ENCODE data around the gene ANK3. TPM values are rescaled to one million over a fixed set of nuclear protein-coding genes. Genes with fewer than 3 reads are reported as not detected.
A peak's percentile ranks its signal among the peaks of the same experiment; 100 is the strongest.

ANK3 gene
- total RNA-seq, 1 experiment from 2014 or later, result 6.7 TPM

DNA sequence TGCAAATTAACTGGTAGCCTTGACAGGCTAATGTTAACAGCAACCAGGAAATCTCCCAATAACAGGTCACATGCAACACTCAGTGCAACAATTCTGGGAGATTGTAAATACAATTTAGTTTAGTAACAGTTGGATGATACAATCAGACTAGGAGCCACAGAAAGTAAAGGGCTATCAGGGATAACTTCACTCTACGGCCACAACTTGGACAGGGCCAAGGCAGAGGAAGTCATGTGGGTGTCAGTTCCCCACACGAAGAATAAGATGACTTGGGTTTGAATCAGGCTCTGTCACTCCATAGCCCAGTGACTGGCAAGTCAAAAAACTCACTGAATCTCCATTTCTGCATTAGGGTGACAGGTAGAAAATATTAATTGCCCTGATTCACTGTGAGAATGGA, 266.0 kb downstream of the ANK3 start:
- ChIA-PET CTCF (interaction anchor here (1.5 to 3.0 kb wide), 2 partner anchors 9 to 84 kb away, joined by 5 to 21 read pairs; no protein-coding TSS in a partner anchor), POLR2A (interaction anchor here (0.7 to 2.8 kb wide), 5 partner anchors 10 to 317 kb away, joined by 3 to 44 read pairs (median 3); no protein-coding TSS in a partner anchor)
- no peak for TF ChIP-seq CTCF (IDR thresholded peaks at IDR 0.05; ENCODE audit: unreplicated experiment)
- intact Hi-C loops (cut with micrococcal nuclease), result loop anchor here (2.0 kb wide), 1 partner anchor 17 kb away; no protein-coding TSS in a partner anchor
- Mint-ChIP-seq H3K27ac (ENCODE audit: low read depth, unreplicated experiment) (peak overlapping the region; percentile 83), H3K9me3 (ENCODE audit: unreplicated experiment) (no peaks in the 10 kb centered on the region), H3K27me3 (ENCODE audit: insufficient read depth, unreplicated experiment) (no peaks in the 10 kb centered on the region), H3K4me1 (ENCODE audit: insufficient read depth, unreplicated experiment) (peaks cover 21% of the 10 kb centered on the region), H3K36me3 (ENCODE audit: insufficient read depth, unreplicated experiment) (no peaks in the 10 kb centered on the region), H3K4me3 (ENCODE audit: unreplicated experiment) (peak overlapping the region; percentile 36)
- peak; percentile 8 for DNase-seq (ENCODE audit: unreplicated experiment)
- no TSS peak for BruUV-seq (replicated peaks)

GRCh38 chr10:60123172-60123571, 266.5 kb downstream of the ANK3 start:
- H3K36me3 Mint-ChIP-seq (ENCODE audit: insufficient read depth, unreplicated experiment), result no peaks in the 10 kb centered on the region
- H3K4me3 Mint-ChIP-seq (ENCODE audit: unreplicated experiment), result peak overlapping the region; percentile 36
- H3K27me3 Mint-ChIP-seq (ENCODE audit: insufficient read depth, unreplicated experiment), result no peaks in the 10 kb centered on the region
- peak overlapping the region; percentile 83 for H3K27ac Mint-ChIP-seq (ENCODE audit: low read depth, unreplicated experiment)
- peak; percentile 85 for DNase-seq (ENCODE audit: unreplicated experiment)
- no peak for TF ChIP-seq CTCF (IDR thresholded peaks at IDR 0.05; ENCODE audit: unreplicated experiment)
- ChIA-PET POLR2A (interaction anchor here (0.7 to 2.8 kb wide), 7 partner anchors 9 to 317 kb away, joined by 3 to 44 read pairs (median 3); no protein-coding TSS in a partner anchor), CTCF (interaction anchor here (0.7 to 3.0 kb wide), 5 partner anchors 8 to 311 kb away, joined by 3 to 21 read pairs (median 5); no protein-coding TSS in a partner anchor)
- no peaks in the 10 kb centered on the region for H3K9me3 Mint-ChIP-seq (ENCODE audit: unreplicated experiment)
- no TSS peak for BruUV-seq (replicated peaks)
- peaks cover 21% of the 10 kb centered on the region for H3K4me1 Mint-ChIP-seq (ENCODE audit: insufficient read depth, unreplicated experiment)
- intact Hi-C loops (cut with micrococcal nuclease), result loop anchor here (2.0 kb wide), 1 partner anchor 18 kb away; no protein-coding TSS in a partner anchor

DNA sequence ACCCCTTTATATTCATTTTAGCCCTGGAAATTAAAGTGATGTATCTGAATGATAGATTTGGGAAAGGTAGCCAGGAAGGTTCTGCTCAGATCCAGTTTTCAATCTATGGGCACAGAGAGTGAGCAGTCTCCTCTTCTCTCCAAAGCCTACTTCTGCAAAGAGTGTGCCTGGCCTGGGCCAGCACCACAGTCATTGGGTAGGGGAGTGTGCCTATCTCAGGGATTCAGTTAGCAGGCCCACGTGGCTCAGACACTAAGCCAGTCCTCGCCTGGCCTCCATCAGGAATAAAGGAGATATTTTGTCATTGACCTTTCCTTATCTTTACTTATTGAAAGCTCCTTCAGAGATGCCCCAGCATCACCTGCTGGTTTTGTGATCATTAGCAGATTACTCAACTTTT, 267.5 kb downstream of the ANK3 start:
- ChIA-PET CTCF (interaction anchor here (0.9 to 1.5 kb wide), 4 partner anchors 9 to 312 kb away, joined by 3 to 5 read pairs (median 5); no protein-coding TSS in a partner anchor), POLR2A (interaction anchor here (0.8 to 2.8 kb wide), 5 partner anchors 17 to 645 kb away, joined by 3 to 44 read pairs (median 3); no protein-coding TSS in a partner anchor)
- BruUV-seq (replicated peaks), result no TSS peak
- H3K27ac Mint-ChIP-seq (ENCODE audit: low read depth, unreplicated experiment), result peak overlapping the region; percentile 27
- H3K27me3 Mint-ChIP-seq (ENCODE audit: insufficient read depth, unreplicated experiment), result no peaks in the 10 kb centered on the region
- peaks cover 21% of the 10 kb centered on the region for H3K4me1 Mint-ChIP-seq (ENCODE audit: insufficient read depth, unreplicated experiment)
- H3K4me3 Mint-ChIP-seq (ENCODE audit: unreplicated experiment), result no peak overlapping the region
- no peak for DNase-seq (ENCODE audit: unreplicated experiment)
- no peak for TF ChIP-seq CTCF (IDR thresholded peaks at IDR 0.05; ENCODE audit: unreplicated experiment)
- H3K36me3 Mint-ChIP-seq (ENCODE audit: insufficient read depth, unreplicated experiment), result no peaks in the 10 kb centered on the region
- intact Hi-C loops (cut with micrococcal nuclease), result loop anchor here (2.0 kb wide), 1 partner anchor 19 kb away; no protein-coding TSS in a partner anchor
- H3K9me3 Mint-ChIP-seq (ENCODE audit: unreplicated experiment), result no peaks in the 10 kb centered on the region

DNA sequence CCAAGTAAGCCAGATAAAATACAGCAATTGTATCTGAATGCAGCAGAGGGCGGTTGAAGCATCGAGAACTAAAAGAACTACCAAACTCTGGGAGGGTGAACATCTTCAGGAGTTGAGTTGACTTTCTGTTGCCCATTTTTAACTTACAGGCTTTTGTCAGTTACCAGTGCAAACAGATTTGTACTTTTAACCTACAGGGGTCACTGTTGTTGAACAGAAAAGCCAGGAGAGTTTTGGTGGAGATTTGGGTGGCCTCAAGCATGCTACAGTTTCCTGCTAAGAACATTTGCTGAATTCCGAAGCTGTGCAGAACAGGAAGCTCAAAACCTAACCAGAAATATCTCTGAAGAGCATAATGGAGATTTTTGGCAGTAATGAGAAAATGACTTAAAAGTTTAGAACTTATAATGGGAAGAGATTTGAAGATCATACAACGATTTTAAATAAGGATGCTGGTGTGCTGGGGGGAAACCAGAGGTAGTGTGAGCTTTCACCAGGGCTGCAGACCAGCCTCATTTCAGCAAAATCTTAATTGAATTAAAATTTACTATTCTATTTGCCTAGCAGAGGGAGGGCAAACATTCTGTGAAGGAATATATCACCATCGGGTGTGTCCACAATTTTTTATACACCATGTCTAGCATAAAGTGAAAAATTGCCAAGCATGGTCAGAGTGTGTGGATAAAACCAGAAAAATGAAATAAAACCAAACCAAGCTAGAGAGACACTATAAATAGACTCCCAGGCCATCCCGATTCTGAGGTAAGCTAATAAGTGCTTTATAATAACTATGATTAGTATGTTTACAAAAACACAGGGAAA, 274.7 kb downstream of the ANK3 start:
- Mint-ChIP-seq H3K4me3 (ENCODE audit: unreplicated experiment) (no peak overlapping the region), H3K4me1 (ENCODE audit: insufficient read depth, unreplicated experiment) (no peaks in the 10 kb centered on the region), H3K36me3 (ENCODE audit: insufficient read depth, unreplicated experiment) (peaks cover 7% of the 10 kb centered on the region), H3K27ac (ENCODE audit: low read depth, unreplicated experiment) (no peak overlapping the region), H3K9me3 (ENCODE audit: unreplicated experiment) (no peaks in the 10 kb centered on the region), H3K27me3 (ENCODE audit: insufficient read depth, unreplicated experiment) (no peaks in the 10 kb centered on the region)
- no TSS peak for BruUV-seq (replicated peaks)
- POLR2A ChIA-PET, result interaction anchor here (0.6 to 1.9 kb wide), 11 partner anchors 16 to 491 kb away, joined by 3 to 7 read pairs (median 3); no protein-coding TSS in a partner anchor
- peak; percentile 70 for DNase-seq (ENCODE audit: unreplicated experiment)
- peak; percentile 57 for TF ChIP-seq CTCF (IDR thresholded peaks at IDR 0.05; ENCODE audit: unreplicated experiment)
- intact Hi-C loops (cut with micrococcal nuclease), result loop anchor here (1.0 kb wide), 2 partner anchors 93 to 319 kb away; no protein-coding TSS in a partner anchor
- CTCF ChIA-PET, result interaction anchor here (0.6 to 7.3 kb wide), 57 partner anchors 9 to 618 kb away, joined by 3 to 257 read pairs (median 4); no protein-coding TSS in a partner anchor

Measured in MCF 10A (cell line).